ENCODE results near the gene ZNF117.
A peak's percentile ranks its signal among the peaks of the same experiment; 100 is the strongest.
"Not testable (repeated sequence)": the region's sequence is repeated elsewhere in the genome, so short reads cannot be mapped to it uniquely, and the experiment has no call there.

Gene ZNF117

DNA sequence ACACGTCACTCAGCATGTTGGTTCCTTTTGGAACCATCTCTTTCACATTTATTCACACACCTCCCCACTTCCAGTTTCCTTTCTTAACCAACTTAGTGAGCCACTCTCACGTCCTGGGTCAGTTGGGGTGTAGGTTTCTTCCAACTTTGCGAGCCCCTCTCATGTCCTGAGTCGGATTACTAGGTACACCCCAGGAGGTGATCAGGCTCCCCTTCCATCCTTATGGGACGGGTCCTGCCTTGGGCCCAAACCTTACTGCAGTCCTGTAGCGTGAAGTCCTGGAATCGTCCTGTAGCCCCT, 8.0 kb upstream of the ZNF117 start:
- DNase-seq = no peak
- intact Hi-C loops (cut with DNase I) = no loop called here

DNA sequence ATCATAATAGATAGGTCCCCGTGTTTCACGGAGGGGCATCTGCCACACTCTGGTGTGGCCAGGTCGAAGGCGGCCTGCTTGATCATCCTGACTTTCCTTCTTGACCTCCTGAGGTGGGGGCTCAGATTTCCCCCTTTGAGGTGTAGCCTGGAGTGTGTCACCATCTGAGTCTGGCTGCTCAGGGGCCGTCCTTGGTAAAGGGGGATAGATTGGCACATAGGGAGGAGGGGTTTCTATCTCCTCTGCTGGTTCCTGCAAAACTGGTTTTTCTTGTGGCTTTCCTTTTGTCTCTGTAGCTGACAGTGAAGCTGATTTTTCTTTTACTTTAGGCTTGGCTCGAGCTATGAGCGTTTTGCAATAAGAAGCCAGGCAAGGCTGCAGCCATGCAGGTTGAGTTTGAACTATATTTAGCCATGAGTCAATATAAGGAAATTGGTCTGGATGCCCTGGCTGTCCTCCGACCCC, 7.1 kb upstream of the ZNF117 start:
- DNase-seq = no peak

DNA sequence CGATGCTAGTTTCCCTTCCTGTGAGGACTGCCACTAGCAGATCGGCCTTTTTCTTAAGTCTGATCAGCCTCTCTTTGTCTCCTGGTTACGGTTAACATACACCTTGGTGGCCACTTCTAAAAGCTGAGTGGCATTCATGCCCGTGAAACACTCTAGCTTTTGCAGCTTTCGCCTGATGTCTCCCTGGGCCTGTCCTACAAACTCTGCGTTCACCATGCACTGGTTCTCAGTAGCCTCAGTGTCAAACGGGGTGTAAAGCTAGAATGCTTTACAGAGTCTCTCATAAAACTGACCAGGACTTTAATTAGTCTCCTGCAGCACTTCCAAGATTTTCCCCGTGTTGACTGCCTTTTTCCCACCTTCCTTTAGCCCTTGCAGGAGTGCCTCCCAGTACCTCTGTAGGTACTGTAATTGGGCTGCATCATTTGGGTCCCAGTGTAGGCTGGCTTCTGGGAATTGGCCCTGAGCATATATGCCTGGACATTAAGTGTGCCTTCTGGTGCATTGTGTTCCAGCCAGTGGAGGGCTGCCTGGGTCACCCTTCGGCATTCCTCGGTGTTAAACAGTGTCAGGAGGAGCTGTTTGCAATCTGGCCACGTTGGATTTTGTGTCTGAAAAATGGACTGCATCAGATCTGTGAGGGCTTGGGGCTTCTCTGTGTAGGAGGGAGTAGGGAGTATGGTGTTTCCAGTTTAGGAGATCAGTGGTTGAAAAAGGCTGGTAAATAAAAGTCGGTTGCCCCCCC, 6.5 kb upstream of the ZNF117 start:
- intact Hi-C loops (cut with DNase I) = no loop called here
- DNase-seq = no peak

More for the DNA sequence above, 7.1 kb upstream of the ZNF117 start:
- intact Hi-C loops (cut with DNase I) = no loop called here

DNA sequence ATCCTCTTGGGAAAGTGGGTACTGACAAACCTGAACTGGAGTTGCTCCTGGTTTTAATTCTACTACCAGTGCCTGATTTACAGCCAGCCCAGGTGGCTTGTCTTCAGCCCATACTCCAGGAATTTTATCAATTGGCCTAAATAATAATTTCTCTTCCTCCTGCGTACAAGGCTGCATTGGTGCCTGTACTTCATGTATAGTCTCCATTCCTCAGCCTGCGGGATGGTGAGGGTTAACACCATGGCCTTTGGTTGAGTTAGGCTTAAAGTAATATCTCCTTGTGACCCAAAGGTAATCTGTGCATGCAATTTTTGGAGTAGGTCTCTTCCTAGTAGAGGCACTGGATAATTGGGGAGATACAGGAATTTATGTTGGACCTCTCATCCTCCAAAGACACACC, 5.5 kb upstream of the ZNF117 start:
- intact Hi-C loops (cut with DNase I) = no loop called here

DNA sequence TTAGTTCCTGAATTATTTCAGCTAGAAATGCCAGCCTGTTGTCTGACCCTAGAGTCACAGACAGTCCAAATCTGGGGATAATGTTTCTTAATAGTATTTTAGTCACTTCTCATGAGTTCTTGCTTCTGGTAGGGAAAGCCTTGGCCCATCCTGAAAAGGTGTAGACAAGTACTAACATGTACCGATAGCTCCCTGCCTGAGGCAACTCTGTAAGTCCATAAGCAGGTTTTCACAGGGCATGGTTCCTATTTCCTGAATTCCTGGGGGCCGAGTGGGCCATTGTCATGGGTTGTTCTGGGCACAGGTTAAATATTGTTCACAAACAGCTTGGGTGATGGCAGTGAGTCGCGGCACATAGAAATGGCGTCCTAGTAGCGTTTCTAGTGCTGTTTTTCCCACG, 3.1 kb upstream of the ZNF117 start:
- DNase-seq = no peak
- intact Hi-C loops (cut with DNase I) = no loop called here

More for the DNA sequence above, 5.5 kb upstream of the ZNF117 start:
- no peak for DNase-seq

DNA sequence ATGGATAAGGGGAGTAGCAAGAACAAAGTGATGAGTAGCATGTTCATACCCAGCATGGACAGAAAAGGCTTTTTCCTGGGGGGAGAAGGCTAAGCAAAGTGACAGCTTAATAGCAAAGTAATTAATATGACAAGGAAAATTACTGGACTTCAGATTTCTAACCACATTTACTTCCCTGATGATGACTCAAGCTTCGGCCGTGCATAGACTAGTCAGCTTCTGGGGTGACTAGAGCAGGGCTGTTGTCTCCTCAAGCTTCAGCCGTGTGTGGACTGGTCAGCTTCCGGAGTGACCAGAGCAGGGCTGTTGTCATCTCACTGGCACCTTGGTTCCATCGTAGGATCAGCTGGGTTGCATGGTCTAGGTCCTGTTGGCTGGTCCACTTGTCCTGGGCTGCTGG, 2.1 kb upstream of the ZNF117 start:
- no peak for DNase-seq
- intact Hi-C loops (cut with DNase I) = no loop called here

DNA sequence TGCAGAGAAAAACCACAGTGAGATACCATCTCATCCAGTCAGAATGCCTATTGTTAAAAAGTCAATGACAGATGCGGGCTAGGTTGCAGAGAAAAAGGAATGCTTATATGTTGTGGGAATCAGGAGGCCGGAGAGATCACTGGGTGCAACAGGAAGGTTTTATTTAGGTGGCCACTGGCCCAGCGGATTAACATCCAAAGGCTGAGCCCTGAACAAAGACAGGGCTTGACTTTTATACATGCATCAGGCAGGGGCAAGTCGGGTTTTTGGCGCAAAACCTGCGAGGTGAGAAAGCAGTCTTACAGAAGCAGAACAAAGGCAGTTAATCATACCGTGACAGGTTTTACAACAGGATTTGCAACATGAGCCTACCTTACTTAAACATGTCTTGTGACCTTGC, 620 bp downstream of the ZNF117 start:
- no peak for DNase-seq
- intact Hi-C loops (cut with DNase I) = no loop called here

DNA sequence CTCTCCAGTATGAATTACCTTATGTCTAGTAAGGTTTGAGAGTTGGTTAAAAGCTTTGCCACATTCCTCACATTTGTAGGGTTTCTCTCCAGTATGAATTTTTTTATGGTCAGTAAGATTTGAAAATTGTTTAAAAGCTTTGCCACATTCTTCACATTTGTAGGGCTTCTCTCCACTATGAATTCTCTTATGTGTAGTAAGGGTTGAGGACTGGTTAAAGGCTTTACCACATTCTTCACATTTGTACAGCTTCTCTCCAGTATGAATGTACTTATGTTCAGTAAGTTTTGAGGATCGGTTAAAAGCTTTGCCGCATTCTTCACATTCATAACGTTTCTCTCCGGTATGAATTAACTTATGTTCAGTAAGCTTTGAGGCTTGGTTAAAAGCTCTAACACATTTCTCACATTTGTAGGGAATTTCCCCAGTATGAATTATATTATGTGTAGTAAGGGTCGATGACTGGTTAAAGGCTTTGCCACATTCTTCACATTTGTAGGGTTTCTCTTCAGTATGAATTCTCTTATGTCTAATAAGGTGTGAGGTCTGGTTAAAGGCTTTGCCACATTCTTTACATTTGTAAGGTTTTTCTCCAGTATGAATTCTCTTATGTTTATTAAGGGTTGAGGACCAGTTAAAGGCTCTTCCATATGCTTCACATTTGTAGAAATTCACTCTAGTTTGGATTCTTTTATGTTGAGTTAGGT, 12.2 kb downstream of the ZNF117 start:
- no peak for DNase-seq
- intact Hi-C loops (cut with DNase I) = no loop called here

DNA sequence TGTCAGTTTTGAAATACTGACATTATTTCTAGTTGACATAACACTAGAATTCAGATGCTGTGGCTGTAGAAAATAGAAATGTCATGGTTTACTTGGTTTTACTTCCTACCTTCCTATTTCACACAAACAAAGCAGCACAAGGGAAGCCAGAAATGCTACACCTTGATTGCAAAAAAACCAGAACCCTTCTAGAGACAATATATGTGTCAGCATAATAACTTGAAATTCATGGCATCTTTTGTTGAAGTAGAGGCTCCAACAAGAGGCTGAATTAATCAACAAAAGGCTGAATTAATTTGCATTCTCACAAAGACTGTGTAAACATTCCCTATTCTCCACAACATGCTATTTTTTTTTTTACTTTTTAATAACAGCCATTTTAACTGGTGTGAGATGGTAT, 25.2 kb downstream of the ZNF117 start:
- intact Hi-C loops (cut with DNase I) = no loop called here

DNA sequence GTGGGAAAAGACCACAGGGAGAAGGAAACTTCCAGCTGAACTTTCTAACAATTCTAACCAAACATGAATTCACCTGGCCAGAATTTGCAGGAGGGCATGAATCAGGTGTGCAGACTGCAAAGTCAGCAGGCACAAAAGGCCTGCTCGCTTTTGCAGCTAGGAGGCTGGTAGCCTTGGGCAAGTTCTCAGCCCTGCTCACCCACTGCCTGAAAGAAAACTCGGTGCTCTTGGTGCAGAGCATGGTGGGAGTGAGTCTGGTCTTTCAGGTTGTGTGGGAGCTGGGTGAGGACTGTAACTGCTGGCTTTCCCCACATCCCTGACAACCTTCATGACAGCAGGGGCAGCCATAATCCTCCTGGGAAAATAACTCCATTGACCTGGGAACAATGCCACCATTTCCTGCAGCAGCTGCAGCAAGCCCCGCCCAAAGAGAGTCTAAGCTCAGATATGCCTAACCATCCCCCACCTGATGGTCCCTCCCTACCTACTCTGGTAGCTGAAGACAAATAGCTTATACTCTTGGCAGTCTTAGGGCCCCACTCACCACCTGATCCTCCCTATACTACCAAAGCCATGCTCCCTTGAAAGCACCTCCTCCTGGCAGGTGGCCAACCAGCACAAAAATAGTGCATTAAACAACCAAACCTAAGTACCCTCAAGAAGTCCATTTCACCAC, 31.6 kb downstream of the ZNF117 start:
- DNase-seq = no peak
- intact Hi-C loops (cut with DNase I) = no loop called here

More for the DNA sequence above, 25.2 kb downstream of the ZNF117 start:
- no peak for DNase-seq

DNA sequence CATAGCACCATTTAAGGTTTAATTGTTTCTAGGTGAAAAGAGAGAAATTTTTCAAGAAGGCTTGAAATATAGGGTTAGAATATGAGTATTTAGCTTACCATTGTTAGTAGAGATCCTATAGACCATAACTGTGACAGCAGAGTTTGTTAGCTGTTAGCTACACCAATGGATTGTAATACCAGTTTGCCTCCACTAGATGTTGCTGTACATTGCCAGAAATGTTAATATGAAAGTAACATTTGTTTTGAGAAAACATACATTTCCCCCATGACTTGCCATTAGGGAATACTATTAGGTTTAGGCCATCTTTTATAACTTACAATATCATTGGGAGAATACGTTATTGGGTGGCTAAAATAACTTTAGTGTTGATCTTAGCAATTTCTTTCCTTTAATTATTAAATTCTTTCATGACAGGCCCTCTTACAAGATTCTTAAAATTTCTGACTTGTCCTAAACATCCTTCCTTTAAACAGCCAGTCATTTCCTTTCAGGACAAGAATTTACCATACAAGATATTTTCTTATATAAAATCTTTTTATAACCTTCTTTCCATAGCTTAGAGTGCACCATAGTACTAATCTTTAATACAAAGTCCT, 39.5 kb downstream of the ZNF117 start:
- DNase-seq = peak in 5 of 42 donors; percentile 20 to 68 (median 40)
- intact Hi-C loops (cut with DNase I) = no loop called here

DNA sequence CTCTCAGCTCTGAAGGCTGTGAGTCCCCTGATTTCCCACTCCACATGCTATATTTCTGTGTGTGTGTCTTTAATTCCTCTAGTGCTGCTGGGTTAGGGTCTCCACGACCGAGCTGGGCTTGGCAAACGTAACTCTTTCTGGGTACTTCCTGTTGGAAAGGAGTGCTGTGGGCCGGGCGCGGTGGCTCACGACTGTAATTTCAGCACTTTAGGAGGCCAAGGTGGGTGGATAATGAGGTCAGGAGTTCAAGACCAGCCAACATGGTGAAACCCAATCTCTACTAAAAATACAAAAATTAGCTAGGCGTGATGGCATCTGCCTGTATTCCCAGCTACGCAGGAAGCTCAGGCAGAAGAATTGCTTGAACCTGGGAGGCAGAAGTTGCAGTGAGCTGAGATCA, 40.2 kb downstream of the ZNF117 start:
- intact Hi-C loops (cut with DNase I) = not testable (repeated sequence)
- DNase-seq = peak in 9 of 42 donors; percentile 31 to 67 (median 47)

DNA sequence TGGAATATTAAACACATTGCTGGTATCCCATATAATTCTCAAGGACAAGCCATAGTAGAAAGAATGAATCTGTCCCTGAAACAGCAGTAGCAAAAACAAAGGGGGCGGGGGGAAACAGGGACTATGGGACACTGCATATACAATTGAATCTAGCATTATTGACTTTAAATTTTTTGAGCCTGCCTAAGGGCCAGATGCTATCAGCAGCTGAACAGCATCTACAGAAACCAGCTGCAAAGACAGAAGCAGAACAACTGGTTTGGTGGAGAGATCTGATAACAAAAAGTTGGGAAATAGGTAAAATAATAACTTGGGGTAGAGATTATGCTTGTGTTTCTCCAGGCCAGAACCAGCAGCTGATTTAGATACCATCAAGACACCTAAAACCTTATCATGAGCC, 42.1 kb downstream of the ZNF117 start:
- DNase-seq; intact Hi-C loops (cut with DNase I): not testable (repeated sequence)

DNA sequence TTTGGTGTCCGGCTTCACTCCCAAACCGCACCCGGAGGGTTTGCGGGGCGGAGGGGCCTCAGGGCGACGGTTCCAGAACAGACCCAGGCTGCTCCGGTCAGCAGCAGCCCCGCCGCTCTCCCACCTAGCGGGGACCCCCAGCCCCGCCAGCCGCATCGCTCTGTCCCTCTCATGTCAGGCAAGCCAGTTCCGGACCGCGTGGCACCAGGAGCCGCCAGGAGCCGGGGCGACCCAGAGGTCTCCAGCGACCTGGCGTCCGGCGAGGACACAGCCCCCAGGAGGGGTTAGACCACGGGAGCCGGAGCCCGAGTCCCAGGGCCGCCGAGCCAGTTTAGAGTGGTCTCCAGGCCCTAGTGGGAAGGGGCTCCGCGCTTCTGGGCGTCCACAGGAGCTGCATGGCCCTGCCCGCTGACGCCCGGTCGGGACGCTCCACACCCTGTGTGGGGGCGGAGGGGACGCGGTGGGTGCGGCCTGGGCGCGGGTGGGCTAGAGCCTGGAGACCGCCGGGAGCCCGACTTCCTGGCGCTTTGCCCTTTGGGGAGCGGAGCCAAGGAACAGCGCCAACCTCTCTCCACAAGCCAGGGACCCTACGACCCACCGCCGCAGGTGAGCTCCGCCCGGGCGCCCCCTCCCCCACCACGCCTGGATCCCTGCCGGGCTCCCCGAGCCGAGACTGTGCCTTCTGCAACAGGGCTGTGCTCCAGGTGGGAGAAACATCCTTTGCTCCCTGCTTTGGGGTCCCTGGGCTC, 43.4 kb downstream of the ZNF117 start:
- DNase-seq = peak in 27 of 42 donors; percentile 19 to 63 (median 40)
- intact Hi-C loops (cut with DNase I) = no loop called here

DNA sequence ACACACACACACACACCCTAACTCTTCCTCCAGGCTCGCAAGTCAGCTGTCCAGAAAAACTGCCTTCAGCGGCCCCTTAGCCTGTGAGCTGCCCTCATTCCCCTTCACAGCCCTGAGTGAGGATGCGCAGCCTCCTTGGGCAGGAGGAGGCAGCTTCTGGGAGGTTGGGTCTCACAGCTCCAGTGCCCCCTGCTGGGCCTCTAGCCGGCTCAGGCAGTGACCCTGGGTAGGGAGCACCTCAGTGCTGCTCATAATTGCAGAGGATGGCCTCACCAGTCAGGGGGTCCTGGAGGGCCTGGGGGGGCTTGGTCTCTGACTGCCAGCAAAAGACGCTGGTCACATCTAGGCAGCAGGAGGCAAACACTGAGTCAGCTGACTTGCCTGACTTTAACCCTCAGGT, 44.1 kb downstream of the ZNF117 start:
- peak in 24 of 42 donors; percentile 6 to 55 (median 32) for DNase-seq
- intact Hi-C loops (cut with DNase I) = no loop called here

DNA sequence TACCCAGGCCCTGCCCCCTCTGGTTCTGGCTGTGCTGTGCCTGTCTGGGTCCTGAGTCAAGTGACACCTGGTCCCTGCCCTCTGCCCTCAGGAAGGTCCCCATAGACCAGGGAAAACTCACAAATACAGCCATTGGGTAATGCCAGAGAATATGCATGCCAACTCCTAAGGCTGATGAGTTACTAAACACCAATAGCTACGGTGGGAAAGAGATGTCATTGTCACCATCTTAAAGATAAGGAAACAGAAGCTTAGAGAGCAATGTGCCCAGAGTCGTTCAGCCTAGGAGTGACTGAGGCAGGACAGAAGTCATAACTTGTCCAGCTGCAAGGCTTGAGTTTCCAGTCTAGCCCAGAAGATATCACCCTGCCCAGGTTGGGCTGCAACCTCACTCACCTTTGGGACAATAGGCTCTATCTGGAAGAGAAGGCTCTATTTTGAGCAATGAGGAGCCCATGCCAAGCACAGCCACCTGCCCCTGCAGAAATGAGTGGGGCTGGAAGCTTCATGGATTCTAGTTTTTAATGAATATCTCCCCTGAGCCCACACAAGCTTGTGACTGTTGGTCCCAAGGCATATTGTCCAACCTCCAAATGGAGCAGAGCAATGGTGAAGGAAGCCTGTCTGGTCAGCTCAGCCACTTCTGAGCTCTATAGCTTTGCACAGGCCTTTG, 45.2 kb downstream of the ZNF117 start:
- no peak for DNase-seq
- intact Hi-C loops (cut with DNase I) = no loop called here

DNA sequence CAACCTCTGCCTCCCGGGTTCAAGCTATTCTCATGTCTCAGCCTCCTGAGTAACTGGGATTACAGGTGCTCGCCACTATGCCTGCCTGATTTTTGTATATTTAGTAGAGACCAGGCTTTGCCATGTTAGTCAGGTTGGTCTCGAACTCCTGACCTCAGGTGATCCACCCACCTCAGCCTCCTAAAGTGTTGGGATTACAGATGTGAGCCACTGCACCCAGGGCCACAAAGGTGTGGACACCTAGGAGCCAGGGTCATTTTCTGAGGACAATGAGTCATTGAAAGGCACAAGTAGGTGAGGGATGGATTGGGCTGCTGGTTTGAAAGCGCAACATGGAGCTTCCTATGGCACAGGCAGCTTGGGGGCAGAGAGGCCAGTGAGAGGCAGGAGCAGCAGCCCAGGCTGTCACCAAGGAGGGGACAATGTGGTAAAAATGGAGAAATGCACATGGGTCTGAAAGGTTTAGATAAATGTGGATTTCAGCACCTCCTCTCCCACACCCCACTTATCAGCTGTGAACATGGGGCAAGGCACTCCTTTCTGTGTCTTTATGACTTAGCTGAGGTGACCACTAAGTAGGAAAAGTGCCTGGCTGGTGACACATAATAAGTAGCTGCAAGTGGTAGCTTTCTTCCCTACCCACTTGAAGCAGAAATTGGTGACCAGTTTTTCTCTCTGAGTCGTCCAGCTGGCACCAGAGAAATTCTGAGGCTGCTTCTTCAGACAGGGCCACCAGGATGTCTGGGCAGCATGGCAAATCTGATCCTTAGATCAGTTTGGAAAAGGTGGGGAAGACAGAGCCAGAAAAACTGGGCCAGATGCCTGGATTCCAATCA, 46.0 kb downstream of the ZNF117 start:
- intact Hi-C loops (cut with DNase I); DNase-seq: not testable (repeated sequence)

DNA sequence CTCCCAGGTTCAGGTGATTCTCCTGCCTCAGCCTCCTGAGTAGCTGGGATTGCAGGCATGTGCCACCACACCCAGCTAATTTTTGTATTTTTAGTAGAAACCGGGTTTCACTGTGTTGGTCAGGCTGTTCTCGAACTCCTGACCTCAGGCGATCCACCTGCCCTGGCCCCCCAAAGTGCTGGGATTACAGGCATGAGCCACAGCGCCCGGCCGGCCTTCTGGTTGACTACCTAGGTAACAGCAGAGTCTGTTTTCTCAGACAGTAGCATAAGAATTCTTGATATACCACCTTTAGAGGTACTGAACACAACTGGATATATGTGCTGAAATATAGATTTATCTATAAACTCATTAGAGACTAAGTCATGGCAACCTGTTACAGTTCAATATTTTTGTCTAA, 50.8 kb downstream of the ZNF117 start:
- intact Hi-C loops (cut with DNase I); DNase-seq: not testable (repeated sequence)

Measured in head of caudate nucleus (tissue), 42 donors.